Endothelial cell of umbilical vein (primary cell): ENCODE results near the gene GLI3. TPM values are rescaled to one million over a fixed set of nuclear protein-coding genes. Genes with fewer than 3 reads are reported as not detected.

Source experiments
- BruUV-seq: library from RNA; stranded (reverse); fragments of 400-500 nt; replicated peaks from 2 replicates; lab custom pipeline; 2021; lab: Mats Ljungman, UMichigan
- CTCF ChIA-PET: fragments of 300-600, 350-600 bp; sonication (Branson Sonifier 250); formaldehyde crosslinking; loops from one replicate; lab custom pipeline; 2021; ENCODE audit warnings: antibody characterized with exemption, inconsistent platforms; lab: Charles Lee
- POLR2A ChIA-PET: fragments of 300-600, 350-600 bp; sonication (Branson Sonifier 250); formaldehyde crosslinking; loops from one replicate; lab custom pipeline; 2021; ENCODE audit warnings: antibody characterized with exemption, inconsistent platforms; lab: Charles Lee
- DNase-seq: peaks from one replicate; pipeline ENCODE4 v3.0.0-alpha.2; 2011; ENCODE audit warnings: low read depth, low spot score
- FAIRE-seq: peaks from 2 replicates; lab custom pipeline; 2011; peaks lifted over from hg19 to GRCh38; lab: Jason Lieb, UNC
- H2AFZ ChIP-seq: 2 replicates; pipeline ENCODE4 v1.6.0; 2012; ENCODE audit warnings: low read depth, low read length, control low read depth, inconsistent platforms
- H3K27ac ChIP-seq: 2 replicates; pipeline ENCODE4 v1.5.1; 2011; ENCODE audit warnings: low read depth, mild to moderate bottlenecking, control low read depth, low read length, moderate library complexity; ENCODE audit not compliant: insufficient read depth
- H3K27me3 ChIP-seq, 2 experiments: 2 replicates each; pipeline versions ENCODE4 v1.6.0 to v1.6.1; 2011; ENCODE audit warnings: low read length in 2 of 2, mixed read lengths in 1 of 2; ENCODE audit not compliant: control insufficient read depth in 2 of 2, insufficient read depth in 2 of 2
- H3K36me3 ChIP-seq, 2 experiments: 2 replicates in 1 of 2; 3 replicates in 1 of 2; pipeline ENCODE4 v1.5.1; 2011; ENCODE audit warnings: low read length in 2 of 2, mild to moderate bottlenecking in 1 of 2, moderate library complexity in 1 of 2; ENCODE audit not compliant: control insufficient read depth in 2 of 2, insufficient read depth in 2 of 2; ENCODE audit errors: extremely low read depth in 1 of 2
- H3K4me1 ChIP-seq: 3 replicates; pipeline ENCODE4 v1.5.1; 2011; ENCODE audit warnings: mild to moderate bottlenecking, low read length; ENCODE audit not compliant: control insufficient read depth, insufficient read depth; ENCODE audit errors: extremely low read depth
- H3K4me2 ChIP-seq: 2 replicates; pipeline ENCODE4 v1.6.1; 2011; ENCODE audit warnings: low read length, control low read depth, mixed read lengths; ENCODE audit not compliant: insufficient read depth
- H3K4me3 ChIP-seq, 3 experiments: fragments of 200-600 bp in 1 of 3; sonication (generic), shearing (Covaris generic) in 1 of 3; replicated peaks in 1 of 3; 2 replicates each; pipeline ENCODE4 v1.5.1; 2011 to 2016; ENCODE audit warnings: control low read depth in 3 of 3, low read length in 3 of 3, mild to moderate bottlenecking in 2 of 3, inconsistent platforms in 1 of 3, low read depth in 1 of 3, moderate library complexity in 1 of 3; ENCODE audit not compliant: insufficient read depth in 1 of 3
- H3K79me2 ChIP-seq: 2 replicates; pipeline ENCODE4 v1.6.0; 2012; ENCODE audit warnings: low read length, inconsistent platforms; ENCODE audit not compliant: control insufficient read depth, insufficient read depth
- H3K9ac ChIP-seq: replicated peaks from 2 replicates; pipeline ENCODE3; 2011; ENCODE audit warnings: low read length, control low read depth; ENCODE audit not compliant: insufficient read depth; ENCODE audit errors: extremely low read depth
- H3K9me1 ChIP-seq: replicated peaks from 3 replicates; pipeline ENCODE4 v1.6.0; 2011; ENCODE audit warnings: mild to moderate bottlenecking, low read length; ENCODE audit not compliant: control insufficient read depth, insufficient read depth; ENCODE audit errors: extremely low read depth
- H3K9me3 ChIP-seq: replicated peaks from 2 replicates; pipeline ENCODE4 v1.5.1; 2012; ENCODE audit warnings: low read length, inconsistent platforms; ENCODE audit not compliant: control insufficient read depth, insufficient read depth
- H4K20me1 ChIP-seq: replicated peaks from 2 replicates; pipeline ENCODE3; 2011; ENCODE audit warnings: mild to moderate bottlenecking, low read length; ENCODE audit not compliant: control insufficient read depth, insufficient read depth; ENCODE audit errors: extremely low read depth
- EZH2 ChIP-seq: IDR thresholded peaks from 2 replicates; pipeline ENCODE4 v1.6.1; 2012; ENCODE audit warnings: borderline replicate concordance, low read depth, mild to moderate bottlenecking, moderate library complexity, low read length, inconsistent platforms; ENCODE audit not compliant: severe bottlenecking
- FOS ChIP-seq: IDR thresholded peaks from 2 replicates; pipeline ENCODE4 v1.6.1; 2011; ENCODE audit warnings: mild to moderate bottlenecking, low read length, moderate library complexity, borderline replicate concordance; ENCODE audit not compliant: insufficient read depth
- GATA2 ChIP-seq: IDR thresholded peaks from 2 replicates; pipeline ENCODE4 v1.7.0; 2011; ENCODE audit warnings: low read depth, mild to moderate bottlenecking, moderate library complexity, mixed read lengths, low read length; ENCODE audit not compliant: insufficient read length, insufficient read depth
- JUN ChIP-seq: IDR thresholded peaks from 2 replicates; pipeline ENCODE4 v1.6.1; 2011; ENCODE audit warnings: borderline replicate concordance, low read depth; ENCODE audit not compliant: insufficient read length, insufficient read depth
- MYC ChIP-seq: IDR thresholded peaks from one replicate; pipeline ENCODE4 v1.6.1; 2011; ENCODE audit warnings: mild to moderate bottlenecking, low read depth, low read length
- POLR2A ChIP-seq: IDR thresholded peaks from 2 replicates; pipeline ENCODE4 v1.6.1; 2012; ENCODE audit warnings: low read depth, mild to moderate bottlenecking, control low read depth, low read length
- POLR2AphosphoS5 ChIP-seq: IDR thresholded peaks from 2 replicates; pipeline ENCODE4 v1.6.1; 2012; ENCODE audit warnings: low read depth, mild to moderate bottlenecking, control low read depth, low read length, moderate library complexity; ENCODE audit not compliant: insufficient read depth
- dilution Hi-C: fragments of 300-500 bp; cut with MboI; formaldehyde crosslinking; loops from one replicate; pipeline ENCODE4 v1.15.0; 2019; ENCODE audit warnings: low sequenced_read_pairs; ENCODE audit not compliant: extremely low pct_ligation_motif_present
- intact Hi-C: fragments of 100-400 bp; cut with micrococcal nuclease; formaldehyde crosslinking; loops from one replicate; pipeline ENCODE4 v1.10.0; 2022
- polyA plus RNA-seq, 4 experiments: library from polyadenylated mRNA; depleted of rRNA in 3 of 4; stranded (reverse) in 3 of 4; unstranded in 1 of 4; fragments of >200 nt; gene quantifications; 2 replicates each; pipeline versions ENCODE4 v1.2.1 to v1.2.3, GENCODE V29; 2011 to 2012; ENCODE audit warnings: missing spikeins in 1 of 4
- total RNA-seq: library from RNA; stranded (reverse); gene quantifications from 2 replicates; pipeline ENCODE4 v1.2.3, GENCODE V29; 2021
- TF ChIP-seq, protein P1 (sequence below), 2 donors: IDR thresholded peaks; 1 replicate in 1 of 2; 2 replicates in 1 of 2; pipeline ENCODE4 v1.5.1; 2011; ENCODE audit warnings: low read length in 2 of 2, mild to moderate bottlenecking in 2 of 2, moderate library complexity in 2 of 2, control low read depth in 1 of 2, inconsistent platforms in 1 of 2, low read depth in 1 of 2; ENCODE audit not compliant: insufficient read depth in 1 of 2; ENCODE audit errors: extremely low read depth in 1 of 2
- TF ChIP-seq, protein P2 (sequence below): IDR thresholded peaks from 2 replicates; pipeline ENCODE4 v1.6.1; 2011; ENCODE audit not compliant: insufficient read depth, insufficient read length

The GLI3 gene
- total and polyA plus RNA-seq, 2 donors (not counting 3 experiments of a cell fraction or from before 2014, with no cell fraction given): 6.0 to 24.9 TPM

DNA sequence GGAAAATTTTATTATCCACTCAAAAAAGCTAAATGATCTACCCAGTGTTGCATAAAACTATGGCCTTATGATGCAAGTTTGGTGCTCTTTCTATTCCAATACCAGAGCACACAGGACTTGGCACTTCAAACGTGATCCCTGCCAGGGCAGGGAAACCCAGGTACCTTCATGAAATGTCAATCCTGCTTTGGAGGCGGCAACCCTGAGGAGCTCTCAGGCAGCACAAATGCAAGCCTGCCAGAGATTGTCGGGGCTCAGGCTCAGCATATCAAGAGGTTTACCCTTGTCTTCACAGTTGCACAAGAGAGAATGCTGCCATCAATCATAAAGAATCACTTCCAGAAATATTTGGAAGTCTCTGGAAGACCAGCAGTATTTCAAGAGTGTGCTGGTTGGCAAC lies 151.5 kb downstream of the GLI3 start:
- H3K4me1 ChIP-seq: no peaks in the 10 kb centered on the region
- no peaks in the 10 kb centered on the region for H3K36me3 ChIP-seq
- ChIA-PET POLR2A (no interaction called here), CTCF (interaction anchor here (2.1 kb wide), 1 partner anchor 14 kb away, joined by 6 read pairs; no protein-coding TSS in a partner anchor)
- no peaks in the 10 kb centered on the region for H3K9me3 ChIP-seq
- H2AFZ ChIP-seq: no peak overlapping the region
- H3K79me2 ChIP-seq: no peaks in the 10 kb centered on the region
- intact Hi-C loops (no loop called here), dilution Hi-C loops (no loop called here)
- DNase-seq: no peak
- no peak overlapping the region for H3K27ac ChIP-seq
- BruUV-seq: no TSS peak
- TF ChIP-seq FOS (no peak), GATA2 (no peak), POLR2A (no peak), MYC (no peak), POLR2AphosphoS5 (no peak)
- TF ChIP-seq, protein P1, sequence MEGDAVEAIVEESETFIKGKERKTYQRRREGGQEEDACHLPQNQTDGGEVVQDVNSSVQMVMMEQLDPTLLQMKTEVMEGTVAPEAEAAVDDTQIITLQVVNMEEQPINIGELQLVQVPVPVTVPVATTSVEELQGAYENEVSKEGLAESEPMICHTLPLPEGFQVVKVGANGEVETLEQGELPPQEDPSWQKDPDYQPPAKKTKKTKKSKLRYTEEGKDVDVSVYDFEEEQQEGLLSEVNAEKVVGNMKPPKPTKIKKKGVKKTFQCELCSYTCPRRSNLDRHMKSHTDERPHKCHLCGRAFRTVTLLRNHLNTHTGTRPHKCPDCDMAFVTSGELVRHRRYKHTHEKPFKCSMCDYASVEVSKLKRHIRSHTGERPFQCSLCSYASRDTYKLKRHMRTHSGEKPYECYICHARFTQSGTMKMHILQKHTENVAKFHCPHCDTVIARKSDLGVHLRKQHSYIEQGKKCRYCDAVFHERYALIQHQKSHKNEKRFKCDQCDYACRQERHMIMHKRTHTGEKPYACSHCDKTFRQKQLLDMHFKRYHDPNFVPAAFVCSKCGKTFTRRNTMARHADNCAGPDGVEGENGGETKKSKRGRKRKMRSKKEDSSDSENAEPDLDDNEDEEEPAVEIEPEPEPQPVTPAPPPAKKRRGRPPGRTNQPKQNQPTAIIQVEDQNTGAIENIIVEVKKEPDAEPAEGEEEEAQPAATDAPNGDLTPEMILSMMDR (IDR thresholded peaks at IDR 0.05; ENCODE audit: extremely low read depth in 1 of 2, insufficient read depth in 1 of 2, low read depth in 1 of 2, low read length in 2 of 2): no peak
- no peak for FAIRE-seq
- no peak overlapping the region for H3K9ac ChIP-seq
- H3K27me3 ChIP-seq: no peaks in the 10 kb centered on the region
- H3K4me2 ChIP-seq: no peak overlapping the region
- H4K20me1 ChIP-seq: no peaks in the 10 kb centered on the region
- H3K9me1 ChIP-seq: no peaks in the 10 kb centered on the region
- no peak overlapping the region for H3K4me3 ChIP-seq

DNA sequence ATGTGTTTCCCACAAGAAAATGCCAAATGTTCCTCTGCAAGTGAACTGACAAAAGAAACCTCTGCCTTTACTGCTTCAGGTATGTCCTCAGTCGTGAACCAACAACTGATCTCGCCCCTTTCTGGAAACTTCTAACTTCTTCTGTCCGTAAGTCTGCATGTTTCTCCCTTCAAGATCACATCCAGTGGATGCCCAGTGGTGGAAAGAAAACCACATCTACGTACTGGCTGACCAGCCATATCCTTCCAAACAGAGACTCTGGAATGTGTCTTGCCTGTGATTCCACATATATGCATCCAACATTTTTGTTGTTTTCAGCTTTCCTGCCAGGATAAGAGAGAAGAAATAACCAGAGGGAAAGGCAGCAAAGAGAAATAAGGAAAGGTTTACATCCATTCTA lies 152.7 kb downstream of the GLI3 start:
- DNase-seq (no peak), FAIRE-seq (peak; percentile 4)
- intact Hi-C loops: no loop called here
- Histone ChIP-seq H3K9ac (no peak overlapping the region), H3K4me1 (no peaks in the 10 kb centered on the region), H3K9me1 (no peaks in the 10 kb centered on the region), H3K27ac (no peak overlapping the region), H3K9me3 (no peaks in the 10 kb centered on the region), H3K4me3 (no peak overlapping the region), H3K4me2 (no peak overlapping the region), H4K20me1 (no peaks in the 10 kb centered on the region), H3K27me3 (no peaks in the 10 kb centered on the region), H3K36me3 (no peaks in the 10 kb centered on the region), H2AFZ (no peak overlapping the region), H3K79me2 (no peaks in the 10 kb centered on the region)
- ChIA-PET POLR2A (no interaction called here), CTCF (interaction anchor here (1.1 kb wide), 1 partner anchor 106 kb away, joined by 3 read pairs; no protein-coding TSS in a partner anchor)
- dilution Hi-C loops: no loop called here
- BruUV-seq: no TSS peak
- TF ChIP-seq EZH2 (no peak), GATA2 (no peak), POLR2AphosphoS5 (no peak), MYC (no peak), POLR2A (no peak), JUN (no peak), FOS (no peak)
- TF ChIP-seq, protein P1 (IDR thresholded peaks at IDR 0.05; ENCODE audit: extremely low read depth in 1 of 2, insufficient read depth in 1 of 2, low read depth in 1 of 2, low read length in 2 of 2): no peak
- TF ChIP-seq, protein P2, sequence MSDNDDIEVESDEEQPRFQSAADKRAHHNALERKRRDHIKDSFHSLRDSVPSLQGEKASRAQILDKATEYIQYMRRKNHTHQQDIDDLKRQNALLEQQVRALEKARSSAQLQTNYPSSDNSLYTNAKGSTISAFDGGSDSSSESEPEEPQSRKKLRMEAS: no peak
